ENCODE measurements around the gene LRCH4. TPM values are rescaled to one million over a fixed set of nuclear protein-coding genes. Genes with fewer than 3 reads are reported as not detected.
A peak's percentile ranks its signal among the peaks of the same experiment; 100 is the strongest.

LRCH4 gene
- total and polyA plus RNA-seq, 9 of the 15 experiments (the other 6 are each of a cell fraction or from before 2014, with no cell fraction given), result 0.06 to 63.3 (median 15.0) TPM

GRCh38 chr7:100568896-100569844 is 16.8 kb downstream of the LRCH4 start:
- Histone ChIP-seq H3K27me3 (ENCODE audit: control insufficient read depth in 2 of 2, insufficient read depth in 2 of 2, low read length in 2 of 2) (no peaks in the 10 kb centered on the region), H3K27ac (ENCODE audit: extremely low read depth, low read depth, low read length) (no peak overlapping the region), H3K4me3 (no peak overlapping the region), H3K9ac (ENCODE audit: insufficient read depth in 1 of 2, low read depth in 2 of 2, low read length in 2 of 2) (peak overlapping the region in 1 of 2 experiments; percentile 88; a peak in 3 of 4 replicates), H3K36me3 (ENCODE audit: control insufficient read depth, insufficient read depth, low read length) (peaks cover 6% of the 10 kb centered on the region; the same call in 1 of the 3 replicates), H3K4me2 (ENCODE audit: insufficient read depth, low read length) (peak overlapping the region; percentile 45; the same call in 1 of the 2 replicates), H4K20me1 (replicated peaks; ENCODE audit: control insufficient read depth, insufficient read depth, low read length) (no peaks in the 10 kb centered on the region), H3K4me1 (replicated peaks in 1 of 2; ENCODE audit: control insufficient read depth in 2 of 2, insufficient read depth in 2 of 2, low read length in 2 of 2) (peaks cover 6 to 76% of the 10 kb centered on the region in 2 experiments; a peak in 4 of 5 replicates), H3K9me1 (ENCODE audit: control insufficient read depth, insufficient read depth, low read length) (peaks cover 8% of the 10 kb centered on the region), H3K9me3 (replicated peaks; ENCODE audit: control insufficient read depth, insufficient read depth, low read depth, low read length) (no peaks in the 10 kb centered on the region), H2AFZ (ENCODE audit: low read depth, low read length) (peak overlapping the region; percentile 65), H3K79me2 (ENCODE audit: control insufficient read depth, insufficient read depth, low read length) (no peaks in the 10 kb centered on the region)
- ATAC-seq, result peak; percentile 83
- FAIRE-seq, result peak; percentile 89
- DNase-seq (ENCODE audit: extremely low read depth in 1 of 4, low spot score in 3 of 4), result peak; percentile 68 to 86 (median 73)
- POLR2A ChIA-PET, result interaction anchor here (0.6 to 1.0 kb wide), 5 partner anchors 13 to 140 kb away, joined by 3 to 5 read pairs (median 3); partner anchors contain the start of genes LRCH4 and ZCWPW1
- WGBS (ENCODE audit: insufficient coverage, low coverage, missing lambda C conversion rate), result 38% methylated on average over 36 of the region's 36 CpGs
- CTCF ChIA-PET (ENCODE audit: low intra/inter-chr PET ratio), result no interaction called here
- BruUV-seq (replicated peaks), result TSS peak; percentile 32
- intact Hi-C loops (cut with micrococcal nuclease), result no loop called here
- in situ Hi-C loops (cut with MboI), result loop anchor here (25.0 kb wide), 1 partner anchor 107 kb away; the partner anchor contains the start of gene SPACDR
- peak; percentile 33; the same call in 1 of the 2 replicates for TF ChIP-seq SUPT5H (IDR thresholded peaks at IDR 0.05)
- peak; percentile 96 for TF ChIP-seq TFAP4 (CRISPR knock-in tag; IDR thresholded peaks at IDR 0.05; ENCODE audit: borderline replicate concordance)
- TF ChIP-seq SIN3A (IDR thresholded peaks at IDR 0.05; ENCODE audit: borderline replicate concordance in 2 of 2, control insufficient read depth in 1 of 2, low read depth in 2 of 2, low read length in 2 of 2), result 0 out of 4 replicates have a peak, but pooled peaks of 1 of the 2 experiments have one; percentile 29
- 0 out of 2 replicates have a peak, but pooled peaks have one; percentile 19 for TF ChIP-seq ZBTB33 (CRISPR knock-in tag; IDR thresholded peaks at IDR 0.05)
- peak in 1 of 2 experiments; percentile 25 for TF ChIP-seq E2F6 (IDR thresholded peaks at IDR 0.05; ENCODE audit: borderline replicate concordance in 1 of 2, extremely low read depth in 1 of 2, insufficient read depth in 1 of 2, insufficient read length in 1 of 2, low read depth in 1 of 2, low read length in 1 of 2, poor library complexity in 1 of 2, severe bottlenecking in 1 of 2)
- TF ChIP-seq JUND (IDR thresholded peaks at IDR 0.05; ENCODE audit: borderline replicate concordance, low read depth, low read length), result 0 out of 2 replicates have a peak, but pooled peaks have one; percentile 11
- TF ChIP-seq JUND (tag; IDR thresholded peaks at IDR 0.05; ENCODE audit: borderline replicate concordance, low read depth, low read length), result no peak
- peak; percentile 22; the same call in 1 of the 2 replicates for TF ChIP-seq ETS1 (conservative IDR thresholded peaks at IDR 0.05; ENCODE audit: control insufficient read depth, low read depth, low read length)
- peak; percentile 45 for TF ChIP-seq CTCFL (IDR thresholded peaks at IDR 0.05; ENCODE audit: borderline replicate concordance, insufficient read depth, low read depth, low read length, poor library complexity, severe bottlenecking)

Data from K562 (cell line).